K562 (cell line): Measurements from ENCODE around the gene ZSWIM4. TPM values are rescaled to one million over a fixed set of nuclear protein-coding genes. Genes with fewer than 3 reads are reported as not detected.

Experiments used
- ATF4 ChIP-seq: fragments of 450-650 bp; formaldehyde crosslinking; IDR thresholded peaks from 2 replicates; pipeline ENCODE4 v1.4.0; 2022; ENCODE audit warnings: mild to moderate bottlenecking, moderate library complexity
- CHD2 ChIP-seq: IDR thresholded peaks from 2 replicates; pipeline ENCODE4 v1.6.1; 2011; ENCODE audit warnings: low read depth, low read length
- CTBP1 ChIP-seq: fragments of 450-650 bp; IDR thresholded peaks from 2 replicates; pipeline ENCODE4 v1.6.1; 2016; ENCODE audit warnings: borderline replicate concordance
- FOXP4 ChIP-seq: sonication (generic); formaldehyde crosslinking; IDR thresholded peaks from 2 replicates; pipeline ENCODE4 v1.8.0; 2022; ENCODE audit warnings: mild to moderate bottlenecking, missing genetic modification reagents, borderline replicate concordance
- MYBL2 ChIP-seq, 2 experiments: fragments of 450-650 bp in 1 of 2; sonication (generic) in 1 of 2; formaldehyde crosslinking in 1 of 2; IDR thresholded peaks; 2 replicates each; pipeline versions ENCODE4 v1.6.1 to v1.8.1; 2017 to 2022; ENCODE audit warnings: borderline replicate concordance in 1 of 2, inconsistent platforms in 1 of 2, low read depth in 1 of 2, mild to moderate bottlenecking in 1 of 2, missing genetic modification reagents in 1 of 2, moderate library complexity in 1 of 2
- MYNN ChIP-seq, 2 experiments: sonication (generic); formaldehyde crosslinking in 1 of 2; IDR thresholded peaks; 2 replicates each; pipeline versions ENCODE4 v1.5.0 to v1.6.1; 2016 to 2020; ENCODE audit warnings: antibody characterized with exemption in 1 of 2, missing genetic modification reagents in 1 of 2
- NEUROD1 ChIP-seq: fragments of 150-350 bp; IDR thresholded peaks from 2 replicates; pipeline ENCODE4 v1.6.1; 2014; ENCODE audit warnings: borderline replicate concordance, low read length, low read depth; ENCODE audit not compliant: partially characterized antibody
- NRF1 ChIP-seq, 2 experiments: fragments of 450-650 bp; IDR thresholded peaks in 1 of 2; conservative IDR thresholded peaks in 1 of 2; 2 replicates each; pipeline ENCODE4 v1.6.1; 2014; ENCODE audit warnings: mild to moderate bottlenecking in 2 of 2
- RFX1 ChIP-seq: fragments of 450-650 bp; IDR thresholded peaks from 2 replicates; pipeline ENCODE4 v1.6.1; 2016; ENCODE audit warnings: mild to moderate bottlenecking, moderate library complexity
- SETDB1 ChIP-seq: IDR thresholded peaks from one replicate; pipeline ENCODE4 v1.6.1; 2012; ENCODE audit warnings: low read length, control low read depth, inconsistent platforms
- TEAD1 ChIP-seq, 2 experiments: fragments of 450-650 bp in 1 of 2; sonication (generic) in 1 of 2; formaldehyde crosslinking; IDR thresholded peaks; 2 replicates each; pipeline versions ENCODE4 v1.4.0 to v1.8.0; 2020 to 2022; ENCODE audit warnings: mild to moderate bottlenecking in 2 of 2, missing genetic modification reagents in 1 of 2
- TRIM24 ChIP-seq, 2 experiments: fragments of 450-650 bp; IDR thresholded peaks; 2 replicates each; pipeline ENCODE4 v1.6.1; 2016
- ZBTB34 ChIP-seq: fragments of 250-450 bp; sonication (Bioruptor Pico); IDR thresholded peaks from 2 replicates; pipeline ENCODE4 v1.8.0; 2021; ENCODE audit warnings: mild to moderate bottlenecking, moderate library complexity
- ZNF263 ChIP-seq: sonication (generic); formaldehyde crosslinking; IDR thresholded peaks from 2 replicates; pipeline ENCODE4 v1.8.0; 2022; ENCODE audit warnings: mild to moderate bottlenecking, missing genetic modification reagents, borderline replicate concordance
- ZNF384 ChIP-seq: IDR thresholded peaks from 2 replicates; pipeline ENCODE4 v1.6.1; 2012; ENCODE audit warnings: low read depth, low read length, improper control_type of control experiment
- ZNF584 ChIP-seq: fragments of 200-800 bp; sonication (Bioruptor generic); IDR thresholded peaks from 2 replicates; pipeline ENCODE4 v1.6.1; 2016; ENCODE audit warnings: low read depth, mild to moderate bottlenecking, missing genetic modification characterization, missing compliant biosample characterization
- polyA plus RNA-seq, 8 experiments: library from polyadenylated mRNA; depleted of rRNA in 4 of 8; stranded (reverse) in 5 of 8; unstranded in 3 of 8; fragments of >200 nt; fragmentation: Nextera tagmentation in 2 of 8; fragmentation: Illumina TruSeq in 1 of 8; extraction: Ambion mirVana in 2 of 8; extraction: Trizol in 1 of 8; gene quantifications; 2 replicates each; pipeline versions ENCODE4 v1.2.1 to v1.2.3, GENCODE V29; 2011 to 2014; ENCODE audit warnings: inconsistent platforms in 1 of 8, missing spikeins in 1 of 8
- total RNA-seq, 7 experiments: library from RNA; depleted of rRNA in 6 of 7; stranded (reverse); fragments of >200 nt in 6 of 7; fragmentation: Illumina TruSeq in 2 of 7; extraction: Trizol in 2 of 7; gene quantifications; 2 replicates each; pipeline versions ENCODE4 v1.2.1 to v1.2.3, GENCODE V29; 2011 to 2021; ENCODE audit warnings: low replicate concordance in 1 of 7
- TF ChIP-seq, protein P1 (sequence below): fragments of 150-350 bp; IDR thresholded peaks from 2 replicates; pipeline ENCODE4 v1.6.1; 2014; ENCODE audit warnings: low read depth, mild to moderate bottlenecking, low read length, borderline replicate concordance

ZSWIM4 gene
- total and polyA plus RNA-seq, 9 of the 15 experiments (the other 6 are each of a cell fraction or from before 2014, with no cell fraction given) = 0.25 to 3.7 (median 0.79) TPM; not detected in 2

DNA sequence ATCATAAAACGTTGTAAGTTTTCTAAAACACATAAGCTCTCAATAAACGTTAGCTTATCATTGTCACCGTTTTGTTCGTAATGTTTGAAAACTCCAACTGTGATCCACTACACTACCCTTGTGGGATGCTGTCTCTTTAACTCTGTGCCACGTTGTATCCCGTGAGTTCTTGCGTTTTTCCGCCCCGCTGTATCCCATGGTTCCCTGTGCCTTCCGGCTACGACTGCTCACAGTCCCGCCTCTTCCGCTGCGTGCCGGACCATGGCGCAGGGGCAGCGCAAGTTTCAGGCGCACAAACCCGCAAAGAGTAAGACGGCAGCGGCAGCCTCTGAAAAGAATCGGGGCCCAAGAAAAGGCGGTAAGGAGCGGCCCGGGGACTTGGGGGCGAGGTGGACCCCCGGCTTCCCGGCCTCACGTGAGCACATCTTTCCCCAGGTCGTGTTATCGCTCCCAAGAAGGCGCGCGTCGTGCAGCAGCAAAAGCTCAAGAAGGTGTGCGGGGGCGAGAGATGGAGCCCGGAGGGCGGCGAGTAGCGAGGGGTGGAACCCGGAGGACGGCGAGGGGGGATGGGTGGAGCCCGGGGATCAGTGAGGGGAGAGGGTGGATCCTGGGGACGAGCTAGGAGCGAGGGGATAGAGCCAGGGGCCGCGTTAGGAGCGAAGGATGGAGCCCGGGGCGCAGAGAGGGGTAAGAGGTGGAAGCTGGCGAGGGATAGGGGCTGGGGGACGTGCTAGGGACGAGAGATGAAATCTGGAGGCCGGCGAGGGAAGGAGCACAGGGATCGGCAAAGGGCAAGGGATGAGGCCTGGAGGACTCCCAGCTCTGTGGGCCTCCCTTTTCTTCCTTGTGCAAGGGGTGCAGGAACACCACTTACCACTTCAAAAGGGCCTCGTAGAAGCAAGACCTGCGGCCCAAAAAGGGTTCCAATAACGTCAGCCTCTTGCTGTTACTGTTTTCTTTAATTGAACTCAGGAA, 20.7 kb upstream of the ZSWIM4 start, which contains the start of gene C19orf53 (continued):
- TF ChIP-seq TRIM24 (IDR thresholded peaks at IDR 0.05) = peak in 1 of 2 experiments; percentile 26; a peak in 2 of 4 replicates
- TF ChIP-seq RFX1 = peak; percentile 77
- TF ChIP-seq SETDB1 = no peak
- peak; percentile 10; the same call in 1 of the 2 replicates for TF ChIP-seq ZNF384
- no peak for TF ChIP-seq ZNF584 (CRISPR knock-in tag)
- TF ChIP-seq MYNN (IDR thresholded peaks at IDR 0.05) = 0 out of 2 replicates have a peak, but pooled peaks have one; percentile 18
- TF ChIP-seq MYNN (CRISPR knock-in tag; IDR thresholded peaks at IDR 0.05) = no peak
- peak; percentile 77; the same call in 1 of the 2 replicates for TF ChIP-seq CTBP1
- TF ChIP-seq ATF4 (CRISPR knock-in tag) = peak; percentile 16; the same call in 1 of the 2 replicates
- peak; percentile 39 to 66; a peak in 1 of 4 replicates for TF ChIP-seq TEAD1 (CRISPR knock-in tag; IDR thresholded peaks at IDR 0.05)
- no peak for TF ChIP-seq FOXP4 (CRISPR knock-in tag)
- peak; percentile 71 for TF ChIP-seq CHD2
- TF ChIP-seq NRF1 (conservative IDR thresholded peaks at IDR 0.05 in 1 of 2, IDR thresholded peaks at IDR 0.05 in 1 of 2) = peak; percentile 87 to 88
- TF ChIP-seq ZBTB34 (CRISPR knock-in tag) = no peak
- no peak; the same call in 1 of the 2 replicates for TF ChIP-seq MYBL2 (IDR thresholded peaks at IDR 0.05; ENCODE audit: low read depth)
- no peak for TF ChIP-seq MYBL2 (CRISPR knock-in tag; IDR thresholded peaks at IDR 0.05; ENCODE audit: borderline replicate concordance)
- TF ChIP-seq NEUROD1 = peak; percentile 84
- TF ChIP-seq ZNF263 (CRISPR knock-in tag) = peak; percentile 90
- TF ChIP-seq, protein P1, sequence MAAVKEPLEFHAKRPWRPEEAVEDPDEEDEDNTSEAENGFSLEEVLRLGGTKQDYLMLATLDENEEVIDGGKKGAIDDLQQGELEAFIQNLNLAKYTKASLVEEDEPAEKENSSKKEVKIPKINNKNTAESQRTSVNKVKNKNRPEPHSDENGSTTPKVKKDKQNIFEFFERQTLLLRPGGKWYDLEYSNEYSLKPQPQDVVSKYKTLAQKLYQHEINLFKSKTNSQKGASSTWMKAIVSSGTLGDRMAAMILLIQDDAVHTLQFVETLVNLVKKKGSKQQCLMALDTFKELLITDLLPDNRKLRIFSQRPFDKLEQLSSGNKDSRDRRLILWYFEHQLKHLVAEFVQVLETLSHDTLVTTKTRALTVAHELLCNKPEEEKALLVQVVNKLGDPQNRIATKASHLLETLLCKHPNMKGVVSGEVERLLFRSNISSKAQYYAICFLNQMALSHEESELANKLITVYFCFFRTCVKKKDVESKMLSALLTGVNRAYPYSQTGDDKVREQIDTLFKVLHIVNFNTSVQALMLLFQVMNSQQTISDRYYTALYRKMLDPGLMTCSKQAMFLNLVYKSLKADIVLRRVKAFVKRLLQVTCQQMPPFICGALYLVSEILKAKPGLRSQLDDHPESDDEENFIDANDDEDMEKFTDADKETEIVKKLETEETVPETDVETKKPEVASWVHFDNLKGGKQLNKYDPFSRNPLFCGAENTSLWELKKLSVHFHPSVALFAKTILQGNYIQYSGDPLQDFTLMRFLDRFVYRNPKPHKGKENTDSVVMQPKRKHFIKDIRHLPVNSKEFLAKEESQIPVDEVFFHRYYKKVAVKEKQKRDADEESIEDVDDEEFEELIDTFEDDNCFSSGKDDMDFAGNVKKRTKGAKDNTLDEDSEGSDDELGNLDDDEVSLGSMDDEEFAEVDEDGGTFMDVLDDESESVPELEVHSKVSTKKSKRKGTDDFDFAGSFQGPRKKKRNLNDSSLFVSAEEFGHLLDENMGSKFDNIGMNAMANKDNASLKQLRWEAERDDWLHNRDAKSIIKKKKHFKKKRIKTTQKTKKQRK = no peak
